ENCODE results near the gene NOM1.

Gene NOM1

GRCh38 chr7:156988343-156989185 lies 39.1 kb downstream of the NOM1 start:
- TF ChIP-seq CTCF (IDR thresholded peaks at IDR 0.05; ENCODE audit: borderline replicate concordance, insufficient read depth, low read depth, low read length) = no peak
- no peak overlapping the region for H3K4me3 ChIP-seq (ENCODE audit: low read depth, low read length)

DNA sequence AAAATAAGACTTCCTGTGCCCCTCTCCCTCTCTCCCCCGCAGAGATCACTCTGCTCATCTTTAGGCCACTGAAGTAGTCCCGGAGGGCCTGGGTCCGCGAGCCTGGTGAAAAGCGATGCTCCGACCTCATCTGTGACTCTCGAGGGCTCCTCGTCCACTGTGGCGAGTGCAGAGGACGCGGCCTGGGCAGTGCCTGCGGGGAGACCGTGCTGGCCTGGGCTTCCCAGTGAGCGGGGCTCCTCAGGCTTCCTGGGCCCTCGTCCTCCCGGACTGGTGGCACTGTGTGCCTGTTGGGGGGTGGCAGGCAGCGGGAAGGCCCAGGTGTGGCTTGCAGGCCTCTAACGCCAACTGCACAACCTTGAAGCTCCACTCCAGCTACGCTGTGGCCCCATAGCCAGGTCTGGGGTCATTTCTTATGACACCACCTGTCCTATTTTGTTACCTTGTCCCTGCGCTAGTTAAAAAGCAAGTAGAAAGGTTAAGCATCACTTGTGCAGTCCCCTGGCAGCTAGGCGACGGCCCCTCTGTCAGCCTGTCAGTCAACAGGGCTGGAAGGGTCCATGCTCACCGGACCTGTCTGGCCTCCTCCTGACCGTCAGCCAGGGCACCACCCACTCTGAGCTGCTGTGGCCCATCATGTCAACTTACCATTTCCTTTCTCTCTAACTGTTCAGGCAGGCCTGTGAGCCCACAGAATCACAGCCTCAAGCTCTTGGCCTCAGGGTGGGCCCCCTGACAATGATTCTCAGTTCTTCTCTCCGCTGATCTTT lies 40.4 kb downstream of the NOM1 start:
- no peak for TF ChIP-seq CTCF (IDR thresholded peaks at IDR 0.05; ENCODE audit: borderline replicate concordance, insufficient read depth, low read depth, low read length)
- H3K4me3 ChIP-seq (ENCODE audit: low read depth, low read length) = no peak overlapping the region

GRCh38 chr7:156993021-156993924 lies 43.8 kb downstream of the NOM1 start:
- TF ChIP-seq CTCF (IDR thresholded peaks at IDR 0.05; ENCODE audit: borderline replicate concordance, insufficient read depth, low read depth, low read length) = no peak
- H3K4me3 ChIP-seq (ENCODE audit: low read depth, low read length) = no peak overlapping the region

GRCh38 chr7:156993925-156994235 lies 44.4 kb downstream of the NOM1 start:
- TF ChIP-seq CTCF (IDR thresholded peaks at IDR 0.05; ENCODE audit: borderline replicate concordance, insufficient read depth, low read depth, low read length) = no peak
- no peak overlapping the region for H3K4me3 ChIP-seq (ENCODE audit: low read depth, low read length)

DNA sequence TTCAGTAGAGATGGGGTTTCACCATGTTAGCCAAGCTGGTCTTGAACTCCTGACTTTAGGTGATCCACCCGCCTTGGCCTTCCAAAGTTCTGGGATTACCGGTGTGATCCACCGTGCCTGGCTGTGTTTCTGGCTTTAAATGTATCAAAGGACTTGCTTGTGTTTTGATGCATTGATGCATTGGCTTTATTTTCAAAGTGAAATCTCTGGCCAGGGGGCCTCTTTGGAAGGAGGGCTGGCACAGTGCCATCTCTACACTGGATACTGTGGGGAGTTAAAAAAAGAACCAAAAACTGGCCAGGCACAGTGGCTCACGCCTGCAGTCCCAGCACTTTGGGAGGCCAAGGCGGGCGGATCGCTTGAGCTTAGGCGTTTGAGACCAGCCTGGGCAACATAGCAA lies 44.9 kb downstream of the NOM1 start:
- H3K4me3 ChIP-seq (ENCODE audit: low read depth, low read length) = no peak overlapping the region
- TF ChIP-seq CTCF (IDR thresholded peaks at IDR 0.05; ENCODE audit: borderline replicate concordance, insufficient read depth, low read depth, low read length) = no peak

DNA sequence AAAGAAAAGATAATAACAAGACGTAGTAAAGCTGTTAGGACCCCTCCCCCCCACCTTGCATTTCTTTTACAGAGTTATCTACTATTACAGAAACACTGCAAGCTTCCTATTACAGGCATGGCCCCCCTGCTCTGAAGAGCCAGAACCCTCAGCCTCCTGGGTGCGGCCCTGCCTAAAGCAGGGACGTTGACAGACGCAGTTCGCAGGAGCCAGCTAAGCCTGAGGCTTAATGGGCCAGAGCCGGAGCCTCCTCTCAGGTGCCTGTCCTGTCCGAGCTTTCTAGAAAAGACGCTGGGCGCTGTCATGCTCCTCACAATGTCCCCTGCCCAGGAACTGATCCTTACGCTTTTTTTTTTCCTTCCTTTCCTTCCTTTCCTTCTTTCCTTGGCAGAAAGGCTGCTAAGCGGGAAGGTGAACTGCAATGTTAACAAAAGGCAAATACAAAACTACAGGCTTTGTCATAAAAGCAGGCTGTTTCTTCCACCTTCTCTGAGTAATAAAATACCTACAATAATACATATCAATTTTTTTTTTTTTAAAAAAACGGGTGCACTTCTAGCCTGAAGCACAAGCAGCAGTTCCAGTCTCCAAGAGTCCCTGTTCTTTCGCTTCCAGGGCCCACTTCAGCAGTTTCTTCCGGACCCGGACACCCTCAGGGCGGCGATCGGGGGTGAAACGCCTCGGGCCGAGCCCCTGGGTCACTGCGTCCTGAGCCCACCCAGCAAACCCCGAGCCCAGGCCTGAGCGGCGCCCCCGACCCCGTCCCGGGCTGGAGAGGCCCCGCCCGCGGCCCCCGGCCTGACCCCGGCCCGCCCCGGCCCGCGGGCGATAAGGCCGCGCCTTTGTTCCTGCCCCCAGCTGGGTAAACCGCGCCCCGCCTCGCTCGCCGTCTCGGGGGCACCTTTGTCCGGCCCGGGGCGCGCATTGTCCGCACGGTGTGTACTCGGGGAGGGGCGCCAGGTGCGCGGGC lies 49.8 kb downstream of the NOM1 start:
- peak overlapping the region; percentile 26 for H3K4me3 ChIP-seq (ENCODE audit: low read depth, low read length)
- TF ChIP-seq CTCF (IDR thresholded peaks at IDR 0.05; ENCODE audit: borderline replicate concordance, insufficient read depth, low read depth, low read length) = no peak

Measured in GM12875 (cell line).